Nucleus accumbens (tissue), 56 donors: ENCODE measurements around the gene CELA3A.
"Not testable (repeated sequence)": the region's sequence is repeated elsewhere in the genome, so short reads cannot be mapped to it uniquely, and the experiment has no call there.

Experiments
- DNase-seq, 56 donors: peaks; one replicate each; lab custom pipeline; 2025; lab: John Stamatoyannopoulos, UW

CELA3A gene

GRCh38 chr1:21980515-21981220, 20.8 kb upstream of the CELA3A start:
- DNase-seq, result peak in 1 of 56 donors; percentile 9

DNA sequence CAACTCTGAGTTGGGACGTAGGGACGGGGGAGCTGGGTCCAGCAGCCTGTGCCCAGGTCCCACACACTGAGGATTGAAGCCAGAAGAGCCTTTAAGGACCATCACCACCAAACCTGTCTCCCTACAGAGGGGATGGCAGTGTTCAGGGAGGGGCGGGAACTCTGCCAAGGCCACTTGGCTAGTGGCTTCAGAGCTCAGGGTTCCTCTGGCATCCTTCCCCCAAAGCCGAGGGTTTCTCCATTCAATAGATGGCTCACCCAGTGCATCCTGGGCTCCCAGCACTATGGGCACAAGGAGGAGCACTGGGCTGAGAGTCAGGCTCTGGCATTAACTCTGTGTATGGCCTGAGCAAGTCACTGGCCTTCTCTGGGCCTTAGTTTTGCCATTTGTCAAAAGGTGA, 20.2 kb upstream of the CELA3A start:
- not testable (repeated sequence) for DNase-seq

DNA sequence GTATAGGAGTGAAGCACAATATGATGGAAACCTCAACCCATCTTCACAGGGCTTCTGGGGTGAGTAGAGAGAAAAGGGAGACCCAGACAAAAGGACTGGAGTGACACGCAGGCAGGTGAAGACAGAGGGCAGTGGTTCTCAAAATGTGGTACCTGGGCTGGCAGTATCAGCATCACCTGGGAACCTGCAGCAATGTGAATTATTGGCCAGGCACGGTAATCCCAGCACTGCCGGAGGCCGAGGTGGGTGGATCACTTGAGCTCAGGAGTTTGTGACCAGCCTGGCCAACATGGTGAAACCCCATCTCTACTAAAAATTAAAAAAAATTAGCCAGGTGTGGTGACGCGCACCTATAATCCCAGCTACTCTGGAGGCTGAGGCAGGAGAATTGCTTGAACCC, 19.3 kb upstream of the CELA3A start:
- not testable (repeated sequence) for DNase-seq

DNA sequence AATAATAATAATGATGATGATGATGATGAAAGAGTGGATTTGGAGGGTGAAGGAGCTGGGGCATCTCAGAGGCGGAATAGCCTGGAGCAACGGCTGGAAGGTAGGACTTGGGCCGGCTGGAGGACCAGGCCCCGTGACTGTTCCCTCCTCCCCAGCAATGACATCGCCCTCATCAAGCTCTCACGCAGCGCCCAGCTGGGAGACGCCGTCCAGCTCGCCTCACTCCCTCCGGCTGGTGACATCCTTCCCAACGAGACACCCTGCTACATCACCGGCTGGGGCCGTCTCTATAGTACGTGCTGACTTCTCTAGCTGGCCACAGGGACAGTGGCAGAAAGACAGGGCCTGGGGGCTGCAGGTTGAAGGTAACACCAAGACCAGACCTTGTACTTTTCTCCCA, 17.9 kb upstream of the CELA3A start:
- not testable (repeated sequence) for DNase-seq

DNA sequence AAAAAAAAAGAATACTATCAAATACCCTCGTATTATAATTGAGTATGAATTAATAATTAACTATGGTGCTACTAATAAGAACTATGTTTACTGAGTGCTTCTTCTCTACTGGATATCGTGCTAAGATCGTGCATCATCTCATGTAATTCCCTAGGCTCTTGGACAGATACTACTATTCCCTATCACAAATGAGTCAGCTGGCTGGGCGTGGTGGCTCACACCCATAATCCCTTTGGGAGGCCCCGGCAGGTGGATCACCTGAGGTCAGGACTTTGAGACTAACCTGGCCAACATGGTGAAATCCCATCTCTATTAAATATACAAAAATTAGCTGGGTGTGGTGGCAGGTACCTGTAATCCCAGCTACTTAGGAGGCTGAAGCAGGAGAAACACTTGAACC, 15.6 kb upstream of the CELA3A start:
- not testable (repeated sequence) for DNase-seq

- not testable (repeated sequence) for DNase-seq
Measured at GRCh38 chr1:21986386-21986785, 15.1 kb upstream of the CELA3A start.

DNA sequence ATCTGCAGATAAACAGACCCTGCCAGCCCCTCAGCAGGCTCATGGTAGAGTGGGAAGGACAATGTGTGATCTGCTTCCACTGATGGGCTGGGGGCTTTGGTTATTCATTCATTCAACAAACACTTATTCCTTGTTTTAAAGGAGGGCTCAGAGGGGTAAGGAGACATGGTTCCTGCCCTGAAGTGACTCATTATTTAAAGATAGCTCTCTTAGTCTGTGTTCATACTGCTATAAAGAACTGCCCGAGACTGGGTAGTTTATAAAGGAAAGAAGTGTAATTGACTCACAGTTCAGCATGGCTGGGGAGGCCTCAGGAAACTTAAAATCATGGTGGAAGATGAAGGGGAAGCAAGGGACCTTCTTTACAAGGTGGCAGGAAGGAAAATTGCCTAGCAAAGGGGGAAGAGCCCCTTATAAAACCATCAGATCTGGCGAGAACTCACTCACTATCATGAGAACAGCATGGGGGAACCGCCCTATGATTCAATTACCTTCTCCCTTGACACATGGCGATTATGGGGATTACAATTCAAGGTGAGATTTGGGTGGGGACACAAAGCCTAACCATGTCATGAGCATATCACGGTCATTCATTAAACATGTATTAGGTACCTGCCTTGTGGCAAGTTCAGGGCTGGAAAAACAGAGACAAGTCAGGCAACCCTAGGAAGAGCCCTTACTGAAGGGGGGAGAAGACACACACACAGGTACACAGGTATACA, 11.6 kb upstream of the CELA3A start:
- DNase-seq, result not testable (repeated sequence)

DNA sequence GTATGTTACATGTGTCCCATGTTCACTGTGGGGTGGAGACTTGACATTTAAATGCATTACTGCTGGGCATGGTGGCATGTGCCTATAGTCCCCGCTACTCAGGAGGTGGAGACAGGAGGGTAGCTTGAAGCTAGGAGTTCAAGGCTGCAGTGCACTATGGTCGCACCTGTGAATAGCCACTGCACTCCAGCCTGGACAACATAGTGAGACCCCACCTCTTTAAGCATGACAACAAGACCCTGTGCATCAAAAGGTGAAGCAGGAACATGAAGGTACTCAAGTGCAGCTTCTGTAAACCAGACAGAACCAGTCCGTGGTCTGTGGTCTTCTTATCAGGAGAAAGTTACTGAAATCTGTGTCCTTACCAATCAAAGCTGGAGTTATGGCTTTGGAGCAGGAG, 9.3 kb upstream of the CELA3A start:
- DNase-seq, result not testable (repeated sequence)

GRCh38 chr1:21994716-21995115, 6.7 kb upstream of the CELA3A start:
- not testable (repeated sequence) for DNase-seq

DNA sequence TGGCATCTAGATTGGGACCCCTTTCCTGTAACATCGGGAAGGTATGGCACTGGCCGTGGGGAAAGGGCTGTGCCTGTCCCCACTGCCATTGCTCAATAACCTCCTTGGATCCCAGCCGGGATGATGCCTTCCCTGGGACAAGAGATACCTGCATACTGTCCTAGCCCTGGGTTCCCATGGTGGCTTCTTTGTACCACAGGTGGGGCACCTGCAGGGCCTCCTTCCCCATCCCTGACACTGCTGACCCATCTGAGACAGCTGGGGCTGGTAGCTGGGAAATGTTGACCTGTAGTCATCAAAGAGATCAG, 4.8 kb upstream of the CELA3A start:
- DNase-seq, result not testable (repeated sequence)

GRCh38 chr1:21997891-21998623, 3.4 kb upstream of the CELA3A start:
- not testable (repeated sequence) for DNase-seq

DNA sequence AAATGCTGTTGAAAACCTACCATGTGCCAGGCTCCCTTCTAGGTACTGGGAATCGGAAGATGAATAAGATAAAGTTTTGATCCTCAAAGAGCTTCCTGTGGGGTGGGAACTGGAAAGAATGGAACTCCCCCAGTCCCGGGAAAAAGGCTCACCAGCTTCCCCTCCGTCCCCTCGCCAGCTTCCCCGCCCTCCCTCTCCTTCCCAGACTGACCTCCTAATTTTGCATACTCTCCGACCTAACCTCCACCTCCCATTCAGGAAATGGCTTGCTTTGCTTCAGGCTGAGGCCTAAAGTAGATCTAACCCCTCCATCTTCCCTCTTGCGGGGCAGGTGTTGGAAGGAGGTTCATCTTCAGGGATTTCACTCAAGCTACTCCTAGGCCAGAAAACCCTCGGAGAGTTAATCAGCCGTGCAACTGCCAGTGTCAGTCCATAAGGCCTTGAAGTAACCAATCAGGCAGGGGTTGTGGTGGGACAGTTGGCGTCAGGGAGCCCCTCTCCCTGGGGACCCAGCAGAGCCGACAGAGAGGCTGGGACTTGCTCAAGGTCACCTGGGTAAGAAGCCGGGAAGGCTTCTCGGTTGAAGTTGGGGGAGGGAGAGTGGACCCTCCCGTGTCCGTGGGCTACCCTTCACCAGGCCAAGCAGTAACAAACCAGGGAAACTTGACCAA, 2.7 kb upstream of the CELA3A start:
- not testable (repeated sequence) for DNase-seq

- DNase-seq, result not testable (repeated sequence)
Measured at GRCh38 chr1:21999645-22000044, 1.8 kb upstream of the CELA3A start.

DNA sequence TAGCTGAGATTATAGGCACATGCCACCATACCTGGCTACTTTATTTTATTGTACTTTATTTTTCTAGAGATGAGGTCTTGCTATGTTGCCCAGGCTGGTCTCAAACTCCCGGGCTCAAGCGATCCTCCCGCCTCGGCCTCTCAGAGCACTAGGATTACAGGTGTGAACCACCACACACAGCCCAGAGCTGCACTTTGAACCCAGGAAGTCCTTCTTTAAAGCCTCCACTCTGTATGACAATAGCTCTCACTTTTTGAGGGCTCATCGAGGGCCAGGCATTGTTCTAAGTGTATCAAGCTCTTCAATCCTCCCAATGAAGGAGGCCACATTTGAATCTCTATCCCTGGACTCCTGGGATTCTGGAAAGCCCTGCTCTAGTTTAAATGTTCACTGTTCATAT, 1.0 kb downstream of the CELA3A start:
- not testable (repeated sequence) for DNase-seq

- not testable (repeated sequence) for DNase-seq
Measured at GRCh38 chr1:22002875-22003274, 1.4 kb downstream of the CELA3A start.

DNA sequence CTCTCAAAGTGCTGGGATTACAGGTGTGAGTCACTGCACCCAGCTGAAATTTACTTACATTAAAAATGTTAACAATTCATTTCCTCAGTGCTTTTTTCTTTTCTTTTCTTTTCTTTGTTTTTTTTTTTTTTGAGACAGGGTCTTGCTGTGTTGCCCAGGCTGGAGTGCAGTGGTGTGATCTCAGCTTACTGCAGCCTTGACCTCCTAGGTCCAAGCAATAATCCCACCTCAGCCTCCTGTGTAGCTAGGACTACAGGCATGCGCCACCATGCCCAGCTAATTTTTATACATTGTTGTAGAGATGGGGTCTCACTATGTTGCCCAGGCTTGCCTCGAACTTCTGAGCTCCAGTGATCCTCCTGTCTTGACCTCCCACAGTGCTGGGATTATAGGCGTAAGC, 2.5 kb downstream of the CELA3A start:
- not testable (repeated sequence) for DNase-seq

- peak in 11 of 56 donors; percentile 1 to 39 (median 9) for DNase-seq
Measured at GRCh38 chr1:22005261-22006149, 4.0 kb downstream of the CELA3A start.

GRCh38 chr1:22006736-22007135, 5.3 kb downstream of the CELA3A start:
- not testable (repeated sequence) for DNase-seq

- DNase-seq, result not testable (repeated sequence)
Measured at GRCh38 chr1:22007262-22007661, 5.8 kb downstream of the CELA3A start.

DNA sequence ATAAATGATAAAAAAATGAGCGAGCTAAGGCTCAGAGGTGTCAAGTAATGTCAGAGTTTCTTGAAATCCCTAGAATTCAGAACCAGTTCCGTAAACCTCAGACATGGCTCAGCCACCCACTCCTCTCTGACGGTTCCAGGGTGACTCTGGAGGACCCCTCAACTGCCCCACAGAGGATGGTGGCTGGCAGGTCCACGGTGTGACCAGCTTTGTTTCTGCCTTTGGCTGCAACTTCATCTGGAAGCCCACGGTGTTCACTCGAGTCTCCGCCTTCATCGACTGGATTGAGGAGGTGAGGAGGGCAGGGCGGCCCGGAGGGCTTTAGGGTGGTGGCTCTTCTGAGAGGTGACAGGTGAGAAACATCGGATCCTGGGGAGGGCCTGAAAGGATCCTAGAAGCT, 8.1 kb downstream of the CELA3A start:
- DNase-seq, result not testable (repeated sequence)
